ENCODE measurements around the gene RNF150. TPM values are rescaled to one million over a fixed set of nuclear protein-coding genes. Genes with fewer than 3 reads are reported as not detected.

RNF150 gene
- total RNA-seq, 1 donor from 2014 or later, result under 0.01 TPM

GRCh38 chr4:141002323-141002805 is 130.9 kb downstream of the RNF150 start:
- DNase-seq (ENCODE audit: low read depth) (no peak), FAIRE-seq (no peak)
- TF ChIP-seq CTCF (IDR thresholded peaks at IDR 0.05; ENCODE audit: insufficient read depth, low read length, severe bottlenecking), result no peak
- Histone ChIP-seq H3K36me3 (ENCODE audit: control insufficient read depth, insufficient read depth, low read length) (no peaks in the 10 kb centered on the region), H3K27me3 (ENCODE audit: control insufficient read depth, insufficient read depth, low read length) (no peaks in the 10 kb centered on the region), H3K4me3 (ENCODE audit: low read depth, low read length) (no peak overlapping the region)

GRCh38 chr4:140996766-140997165 is 136.5 kb downstream of the RNF150 start:
- Histone ChIP-seq H3K36me3 (ENCODE audit: control insufficient read depth, insufficient read depth, low read length) (no peaks in the 10 kb centered on the region), H3K4me3 (ENCODE audit: low read depth, low read length) (no peak overlapping the region), H3K27me3 (ENCODE audit: control insufficient read depth, insufficient read depth, low read length) (no peaks in the 10 kb centered on the region)
- FAIRE-seq, result no peak
- DNase-seq (ENCODE audit: low read depth), result no peak
- TF ChIP-seq CTCF (IDR thresholded peaks at IDR 0.05; ENCODE audit: insufficient read depth, low read length, severe bottlenecking), result no peak

- TF ChIP-seq CTCF (IDR thresholded peaks at IDR 0.05; ENCODE audit: insufficient read depth, low read length, severe bottlenecking), result no peak
- H3K36me3 ChIP-seq (ENCODE audit: control insufficient read depth, insufficient read depth, low read length), result no peaks in the 10 kb centered on the region
- no peak overlapping the region for H3K4me3 ChIP-seq (ENCODE audit: low read depth, low read length)
- FAIRE-seq, result no peak
- H3K27me3 ChIP-seq (ENCODE audit: control insufficient read depth, insufficient read depth, low read length), result no peaks in the 10 kb centered on the region
- DNase-seq (ENCODE audit: low read depth), result no peak
Measured at GRCh38 chr4:140995058-140995457, 138.2 kb downstream of the RNF150 start.

- Histone ChIP-seq H3K4me3 (ENCODE audit: low read depth, low read length) (no peak overlapping the region), H3K36me3 (ENCODE audit: control insufficient read depth, insufficient read depth, low read length) (no peaks in the 10 kb centered on the region), H3K27me3 (ENCODE audit: control insufficient read depth, insufficient read depth, low read length) (no peaks in the 10 kb centered on the region)
- FAIRE-seq (no peak), DNase-seq (ENCODE audit: low read depth) (no peak)
- no peak for TF ChIP-seq CTCF (IDR thresholded peaks at IDR 0.05; ENCODE audit: insufficient read depth, low read length, severe bottlenecking)
Measured at GRCh38 chr4:140994015-140994414, 139.3 kb downstream of the RNF150 start.

- Histone ChIP-seq H3K36me3 (ENCODE audit: control insufficient read depth, insufficient read depth, low read length) (no peaks in the 10 kb centered on the region), H3K27me3 (ENCODE audit: control insufficient read depth, insufficient read depth, low read length) (no peaks in the 10 kb centered on the region), H3K4me3 (ENCODE audit: low read depth, low read length) (no peak overlapping the region)
- DNase-seq (ENCODE audit: low read depth), result no peak
- TF ChIP-seq CTCF (IDR thresholded peaks at IDR 0.05; ENCODE audit: insufficient read depth, low read length, severe bottlenecking), result no peak
- no peak for FAIRE-seq
Measured at GRCh38 chr4:140993370-140993769, 139.9 kb downstream of the RNF150 start.

- no peak for DNase-seq (ENCODE audit: low read depth)
- FAIRE-seq, result no peak
- H3K36me3 ChIP-seq (ENCODE audit: control insufficient read depth, insufficient read depth, low read length), result no peaks in the 10 kb centered on the region
- no peak overlapping the region for H3K4me3 ChIP-seq (ENCODE audit: low read depth, low read length)
- no peaks in the 10 kb centered on the region for H3K27me3 ChIP-seq (ENCODE audit: control insufficient read depth, insufficient read depth, low read length)
- TF ChIP-seq CTCF (IDR thresholded peaks at IDR 0.05; ENCODE audit: insufficient read depth, low read length, severe bottlenecking), result no peak
Measured at GRCh38 chr4:140989944-140990343, 143.3 kb downstream of the RNF150 start.

Data from bronchial epithelial cell (primary cell).